Measurements from ENCODE around the gene TRABD2B. TPM values are rescaled to one million over a fixed set of nuclear protein-coding genes. Genes with fewer than 3 reads are reported as not detected.

The TRABD2B gene
- total and polyA plus RNA-seq, 2 of the 4 experiments (the other 2 are of a cell fraction), result not detected

GRCh38 chr1:48030211-48030610 lies 33.0 kb upstream of the TRABD2B start:
- in situ Hi-C loops (cut with MboI; ENCODE audit: low sequenced_read_pairs) (no loop called here), dilution Hi-C loops (cut with HindIII; ENCODE audit: low sequenced_read_pairs, unreplicated experiment) (no loop called here), intact Hi-C loops (cut with micrococcal nuclease) (no loop called here)
- no peak overlapping the region for H3K56ac ChIP-seq (ENCODE audit: extremely low read depth, insufficient read depth, low read length)
- H3K9me3 ChIP-seq (ENCODE audit: control insufficient read depth, insufficient read depth, low read length), result no peaks in the 10 kb centered on the region
- no peaks in the 10 kb centered on the region; the same call in 1 of the 2 replicates for H3K27me3 ChIP-seq (ENCODE audit: control insufficient read depth, insufficient read depth, low read length)
- no peak overlapping the region for H2AK9ac ChIP-seq (replicated peaks; ENCODE audit: low read depth, low read length, poor library complexity)
- H3K14ac ChIP-seq (replicated peaks; ENCODE audit: low read depth, low read length), result no peak overlapping the region
- no peak overlapping the region for H3K9ac ChIP-seq (ENCODE audit: low read depth, low read length)
- no peaks in the 10 kb centered on the region for H3K9me1 ChIP-seq (ENCODE audit: insufficient read depth, low read length)
- H2AK5ac ChIP-seq (ENCODE audit: low read depth, low read length), result no peak overlapping the region
- no peak for ATAC-seq (ENCODE audit: low read depth)
- H2BK5ac ChIP-seq (ENCODE audit: low read depth, low read length, poor library complexity, severe bottlenecking), result no peak overlapping the region
- no peak overlapping the region for H2BK20ac ChIP-seq (ENCODE audit: low read depth, low read length)
- H2BK15ac ChIP-seq (ENCODE audit: low read depth, low read length), result no peak overlapping the region
- H4K8ac ChIP-seq (ENCODE audit: low read depth in 2 of 2, low read length in 2 of 2), result no peak overlapping the region
- no peak overlapping the region for H2BK120ac ChIP-seq (ENCODE audit: low read depth, low read length)
- no peak overlapping the region for H3K23ac ChIP-seq (ENCODE audit: low read depth, low read length)
- H3K36me3 ChIP-seq (ENCODE audit: control insufficient read depth, insufficient read depth, low read length), result no peaks in the 10 kb centered on the region
- H3K79me1 ChIP-seq (ENCODE audit: low read depth in 1 of 2, low read length in 2 of 2), result no peaks in the 10 kb centered on the region
- no peaks in the 10 kb centered on the region for H3K4me1 ChIP-seq (ENCODE audit: control insufficient read depth, insufficient read depth, low read length)
- BruUV-seq (replicated peaks), result no TSS peak
- no CpG with 5 or more reads among the region's 4 CpGs for WGBS, 2 experiments (ENCODE audit: extremely low coverage in 2 of 2, insufficient read length in 1 of 2)
- CTCF ChIA-PET, result interaction anchor here (0.6 kb wide), 1 partner anchor 882 kb away, joined by 3 read pairs; no protein-coding TSS in a partner anchor
- H3K4me3 ChIP-seq (ENCODE audit: insufficient read depth, low read depth, low read length), result no peak overlapping the region
- no peak for TF ChIP-seq MXI1 (IDR thresholded peaks at IDR 0.05; ENCODE audit: borderline replicate concordance, low read depth, low read length)
- no peak for TF ChIP-seq BHLHE40 (IDR thresholded peaks at IDR 0.05; ENCODE audit: low read depth, low read length)
- no peak for TF ChIP-seq MAFK (IDR thresholded peaks at IDR 0.05; ENCODE audit: low read depth, low read length)
- TF ChIP-seq CEBPB (IDR thresholded peaks at IDR 0.05; ENCODE audit: low read depth, low read length), result no peak
- no peak overlapping the region for H4K5ac ChIP-seq (ENCODE audit: low read depth, low read length)
- POLR2A ChIA-PET (ENCODE audit: unreplicated experiment), result no interaction called here
- no peak overlapping the region for H4K91ac ChIP-seq (ENCODE audit: insufficient read depth, low read depth, low read length)
- no peak overlapping the region for H3K18ac ChIP-seq (ENCODE audit: low read depth, low read length)
- H3K27ac ChIP-seq (ENCODE audit: insufficient read depth, low read length), result no peak overlapping the region
- H2AFZ ChIP-seq (replicated peaks; ENCODE audit: low read length, poor library complexity), result no peak overlapping the region
- H4K20me1 ChIP-seq (ENCODE audit: insufficient read depth, low read length), result no peaks in the 10 kb centered on the region
- DNase-seq, result no peak
- no peak overlapping the region for H3K4ac ChIP-seq (ENCODE audit: low read depth, low read length)
- H3K4me2 ChIP-seq (ENCODE audit: low read depth, low read length), result no peak overlapping the region
